Adrenal gland (tissue), 12 donors: ENCODE measurements around the gene RPS6KA2. TPM values are rescaled to one million over a fixed set of nuclear protein-coding genes. Genes with fewer than 3 reads are reported as not detected.

ENCODE experiments used
- DNase-seq, 7 donors: peaks; one replicate each; pipeline ENCODE4 v3.0.0-alpha.2; 2019 to 2020
- H3K27ac ChIP-seq, 5 donors: fragments of 200-600 bp; sonication (generic) in 4 of 5; 1 replicate in 3 of 5; 2 replicates in 2 of 5; pipeline versions ENCODE4 v1.5.1 to v1.8.0; 2016 to 2020; ENCODE audit warnings: mild to moderate bottlenecking in 1 of 5
- H3K27me3 ChIP-seq: fragments of 200-600 bp; 2 replicates; pipeline ENCODE4 v1.8.0; 2021
- H3K36me3 ChIP-seq, 2 donors: fragments of 200-600 bp; replicated peaks in 1 of 2; 1 replicate in 1 of 2; 2 replicates in 1 of 2; pipeline versions ENCODE4 v1.5.1 to v1.8.0; 2018 to 2022
- H3K4me1 ChIP-seq, 2 donors: fragments of 200-600 bp; replicated peaks in 1 of 2; 1 replicate in 1 of 2; 2 replicates in 1 of 2; pipeline versions ENCODE4 v1.5.1 to v1.8.0; 2018 to 2021
- H3K4me3 ChIP-seq, 4 donors: fragments of 200-600 bp; sonication (generic) in 3 of 4; one replicate each; pipeline ENCODE4 v1.5.1; 2016 to 2018
- H3K9me3 ChIP-seq, 3 donors: fragments of 200-600 bp; sonication (generic) in 1 of 3; replicated peaks in 1 of 3; 1 replicate in 2 of 3; 2 replicates in 1 of 3; pipeline versions ENCODE4 v1.5.1 to v1.8.0; 2016 to 2021
- CTCF ChIP-seq, 6 experiments: fragments of 450-650 bp in 4 of 6; fragments of 200-600 bp in 2 of 6; sonication (generic) in 1 of 6; IDR thresholded peaks; 1 replicate in 5 of 6; 2 replicates in 1 of 6; pipeline versions ENCODE4 v1.5.1 to v1.8.0; 2016 to 2021; ENCODE audit warnings: antibody characterized with exemption in 6 of 6, mild to moderate bottlenecking in 2 of 6, moderate library complexity in 1 of 6
- POLR2A ChIP-seq, 2 donors: fragments of 450-650 bp; IDR thresholded peaks; one replicate each; pipeline ENCODE4 v1.6.1; 2017; ENCODE audit warnings: antibody characterized with exemption in 2 of 2, mild to moderate bottlenecking in 2 of 2, moderate library complexity in 1 of 2
- WGBS, 4 donors: extraction: QIAGEN DNeasy Blood & Tissue Kit in 2 of 4; methylation state at CpG; one replicate each; pipeline versions ENCODE4 v1.1.5 to v1.1.7; 2013 to 2017; 5-methylcytosine and 5-hydroxymethylcytosine counted together
- intact Hi-C, 2 donors: fragments of 100-400 bp; cut with DNase I; formaldehyde crosslinking; loops; one replicate each; pipeline versions ENCODE4 v1.14.1 to v1.15.0; 2022 to 2023
- polyA plus RNA-seq, 3 donors: library from polyadenylated mRNA; stranded (reverse); fragments of 200-250 nt in 2 of 3; fragments of 350-450 nt in 1 of 3; fragmentation: Illumina TruSeq in 1 of 3; extraction: RNeasy Lipid Tissue Mini Kit (QIAGEN cat#74804) in 1 of 3; gene quantifications; one replicate each; pipeline ENCODE4 v1.2.3, GENCODE V29; 2013 to 2014
- total RNA-seq, 9 donors: library from RNA; depleted of rRNA in 4 of 9; stranded (reverse); fragments of >200 nt in 4 of 9; fragments of 120-200 nt in 1 of 9; fragmentation: NEBNext Ultra II Directional in 1 of 9; extraction: Animal tissue kit (Norgen Biotek cat#: 25700) in 1 of 9; gene quantifications; one replicate each; pipeline versions ENCODE4 v1.1.0 to v1.2.4, GENCODE V29; 2013 to 2023
- donor health status: healthy with polysubstance abuse.
- donor health status: Bipolar disorder and iron deficiency.
- donor health status: DM: yes; HTN: yes; CAD: no.
- donor health status: DM: no; HTN: no; CAD: no.
- donor health status: DM: no; HTN: no; CAD: no.
- donor health status: DM: yes; HTN: yes; CAD: no.

RPS6KA2 gene
- total and polyA plus RNA-seq, 12 donors: 7.0 to 40.4 (median 26.2) TPM

DNA sequence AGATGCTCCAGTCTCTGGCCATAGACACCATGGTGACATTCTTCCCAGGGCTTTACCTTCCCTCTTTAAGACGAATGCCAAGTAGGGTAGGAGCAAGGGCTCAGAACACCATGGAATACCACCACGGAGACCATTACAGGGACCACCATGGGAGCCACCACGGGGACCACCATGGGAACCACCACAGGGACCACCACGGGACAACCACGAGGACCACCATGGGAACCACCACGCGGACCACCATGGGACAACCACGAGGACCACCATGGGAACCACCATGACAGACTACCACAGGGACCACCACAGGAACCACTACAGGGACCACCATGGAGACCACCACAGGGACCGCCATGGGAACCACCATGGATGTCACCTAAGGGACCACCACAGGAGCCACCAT, 177.4 kb downstream of the RPS6KA2 start:
- TF ChIP-seq POLR2A (IDR thresholded peaks at IDR 0.05) (no peak), CTCF (IDR thresholded peaks at IDR 0.05) (no peak)
- no peaks in the 10 kb centered on the region for H3K27me3 ChIP-seq
- no peak overlapping the region for H3K27ac ChIP-seq
- no peak overlapping the region for H3K4me3 ChIP-seq
- H3K4me1 ChIP-seq: no peaks in the 10 kb centered on the region
- no peaks in the 10 kb centered on the region for H3K36me3 ChIP-seq
- no peaks in the 10 kb centered on the region for H3K9me3 ChIP-seq
- 79 to 100% (median 86%) methylated on average over 2 to 9 of the region's 9 CpGs for WGBS, 4 donors
- intact Hi-C loops: no loop called here
- no peak for DNase-seq

DNA sequence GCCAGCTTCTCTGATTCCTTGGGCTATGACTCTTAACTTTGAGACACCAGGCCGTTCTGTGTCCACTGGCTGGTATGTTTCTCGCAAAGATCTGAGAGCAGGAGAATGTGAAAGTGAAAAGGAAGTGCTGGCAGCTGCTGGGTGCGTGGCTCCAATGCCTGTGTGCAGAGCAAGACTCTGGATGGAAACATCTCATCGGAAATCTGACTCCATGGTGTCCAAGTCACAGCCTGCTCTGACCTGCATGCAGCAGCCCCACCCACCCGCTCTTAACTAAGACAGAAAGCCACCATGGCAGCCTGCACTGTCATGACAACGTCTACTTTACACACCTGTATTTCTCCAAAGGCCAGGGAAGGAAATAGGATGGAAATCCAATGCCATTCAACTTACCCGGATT, 178.0 kb downstream of the RPS6KA2 start:
- Histone ChIP-seq H3K4me3 (no peak overlapping the region), H3K4me1 (no peaks in the 10 kb centered on the region), H3K36me3 (no peaks in the 10 kb centered on the region), H3K27ac (no peak overlapping the region), H3K27me3 (no peaks in the 10 kb centered on the region), H3K9me3 (no peaks in the 10 kb centered on the region)
- TF ChIP-seq POLR2A (IDR thresholded peaks at IDR 0.05) (no peak), CTCF (IDR thresholded peaks at IDR 0.05) (no peak)
- WGBS, 4 donors: 91 to 95% (median 92%) methylated on average over 7 of the region's 7 CpGs
- DNase-seq: no peak
- intact Hi-C loops: no loop called here

GRCh38 chr6:166448432-166448831, 178.6 kb downstream of the RPS6KA2 start:
- TF ChIP-seq POLR2A (IDR thresholded peaks at IDR 0.05) (no peak), CTCF (IDR thresholded peaks at IDR 0.05) (no peak)
- intact Hi-C loops: no loop called here
- Histone ChIP-seq H3K27me3 (no peaks in the 10 kb centered on the region), H3K9me3 (no peaks in the 10 kb centered on the region), H3K4me1 (no peaks in the 10 kb centered on the region), H3K27ac (no peak overlapping the region), H3K36me3 (no peaks in the 10 kb centered on the region), H3K4me3 (no peak overlapping the region)
- no peak for DNase-seq
- 89 to 91% (median 90%) methylated on average over 13 of the region's 13 CpGs for WGBS, 4 donors

DNA sequence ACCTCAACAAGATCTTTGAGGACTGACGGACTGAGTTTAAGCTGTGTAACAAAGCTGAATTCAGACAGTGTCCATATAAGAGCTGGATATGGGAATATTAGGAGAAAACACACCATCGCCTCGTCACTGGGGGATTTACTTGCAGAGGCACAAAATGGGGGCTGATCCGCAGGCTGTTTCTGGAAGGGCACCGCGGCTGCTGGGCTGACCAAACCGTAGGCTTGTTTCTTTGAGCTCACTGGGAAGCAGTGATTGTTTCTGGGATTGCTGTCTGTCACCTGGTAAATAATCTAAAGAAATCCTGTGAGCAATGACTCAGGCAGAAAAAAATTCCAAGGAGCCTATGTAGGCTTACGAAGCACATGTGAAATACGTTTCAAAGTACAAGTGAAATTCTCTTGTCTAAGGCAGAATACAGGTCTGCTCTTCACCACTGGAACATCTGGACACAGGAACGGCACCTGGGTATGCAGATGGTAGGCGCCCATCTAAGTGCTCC, 180.4 kb downstream of the RPS6KA2 start:
- WGBS, 4 donors: 92 to 97% (median 95%) methylated on average over 11 of the region's 11 CpGs
- TF ChIP-seq POLR2A (IDR thresholded peaks at IDR 0.05): no peak
- TF ChIP-seq CTCF (IDR thresholded peaks at IDR 0.05): no peak
- intact Hi-C loops: no loop called here
- H3K36me3 ChIP-seq: no peaks in the 10 kb centered on the region
- H3K27ac ChIP-seq: no peak overlapping the region
- no peaks in the 10 kb centered on the region for H3K4me1 ChIP-seq
- no peaks in the 10 kb centered on the region for H3K27me3 ChIP-seq
- H3K9me3 ChIP-seq: no peaks in the 10 kb centered on the region
- no peak for DNase-seq
- H3K4me3 ChIP-seq: no peak overlapping the region
